ENCODE measurements around the gene SELENON.

The SELENON gene

DNA sequence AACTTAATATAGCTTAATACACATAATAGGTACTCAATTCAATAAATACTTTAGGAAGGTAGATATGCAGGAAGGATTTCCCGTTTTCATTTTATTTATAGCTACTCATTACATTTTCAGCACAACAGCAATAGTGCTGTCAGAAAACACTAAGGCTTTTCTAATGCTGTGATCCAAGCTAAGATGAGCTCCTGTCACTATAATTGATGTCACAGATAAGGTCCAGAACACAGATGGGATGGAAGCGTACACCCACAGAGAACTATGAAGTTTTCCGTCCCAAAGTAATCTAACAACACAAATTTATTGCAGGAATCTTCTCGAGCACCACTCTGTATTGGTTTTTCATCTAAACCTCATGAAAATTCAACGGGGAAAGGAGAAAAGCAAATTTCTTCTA lies 45.7 kb downstream of the SELENON start:
- WGBS, 2 experiments = 82 to 83% methylated on average over 5 of the region's 5 CpGs
- no peaks in the 10 kb centered on the region for H3K9me3 ChIP-seq (ENCODE audit: control insufficient read depth, low read length)
- no peak overlapping the region for H3K4me3 ChIP-seq (ENCODE audit: insufficient read depth, low read depth, low read length)
- no peaks in the 10 kb centered on the region for H3K4me1 ChIP-seq (ENCODE audit: control insufficient read depth, insufficient read depth, low read length)
- H3K27ac ChIP-seq (ENCODE audit: insufficient read depth, low read depth, low read length, poor library complexity, severe bottlenecking) = no peak overlapping the region
- no peaks in the 10 kb centered on the region for H3K27me3 ChIP-seq (ENCODE audit: control insufficient read depth, insufficient read depth, low read length, poor library complexity, severe bottlenecking)
- H3K36me3 ChIP-seq (ENCODE audit: control insufficient read depth, insufficient read depth, low read length) = no peaks in the 10 kb centered on the region

DNA sequence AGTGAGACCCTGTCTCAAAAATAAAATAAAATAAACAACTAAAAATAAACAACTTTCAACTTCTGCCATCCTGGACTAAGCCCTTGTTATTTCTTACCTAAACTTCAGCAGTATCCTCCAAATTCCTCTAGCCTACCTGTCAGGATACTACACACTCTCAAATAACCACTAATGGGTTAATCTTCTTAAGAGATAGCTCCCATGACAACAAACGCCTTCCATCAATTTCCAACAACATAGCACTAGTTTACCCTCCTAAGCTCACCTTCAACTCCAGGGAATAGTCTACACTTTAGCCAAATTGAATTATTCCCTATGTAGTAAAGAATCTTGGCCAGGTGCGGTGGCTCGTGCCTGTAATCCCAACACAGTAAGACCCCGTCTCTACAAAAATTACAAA lies 47.9 kb downstream of the SELENON start:
- Histone ChIP-seq H3K27ac (ENCODE audit: insufficient read depth, low read depth, low read length, poor library complexity, severe bottlenecking) (no peak overlapping the region), H3K9me3 (ENCODE audit: control insufficient read depth, low read length) (no peaks in the 10 kb centered on the region), H3K4me3 (ENCODE audit: insufficient read depth, low read depth, low read length) (no peak overlapping the region), H3K36me3 (ENCODE audit: control insufficient read depth, insufficient read depth, low read length) (no peaks in the 10 kb centered on the region), H3K4me1 (ENCODE audit: control insufficient read depth, insufficient read depth, low read length) (no peaks in the 10 kb centered on the region), H3K27me3 (ENCODE audit: control insufficient read depth, insufficient read depth, low read length, poor library complexity, severe bottlenecking) (no peaks in the 10 kb centered on the region)
- 76 to 89% methylated on average over 4 of the region's 4 CpGs for WGBS, 2 experiments

DNA sequence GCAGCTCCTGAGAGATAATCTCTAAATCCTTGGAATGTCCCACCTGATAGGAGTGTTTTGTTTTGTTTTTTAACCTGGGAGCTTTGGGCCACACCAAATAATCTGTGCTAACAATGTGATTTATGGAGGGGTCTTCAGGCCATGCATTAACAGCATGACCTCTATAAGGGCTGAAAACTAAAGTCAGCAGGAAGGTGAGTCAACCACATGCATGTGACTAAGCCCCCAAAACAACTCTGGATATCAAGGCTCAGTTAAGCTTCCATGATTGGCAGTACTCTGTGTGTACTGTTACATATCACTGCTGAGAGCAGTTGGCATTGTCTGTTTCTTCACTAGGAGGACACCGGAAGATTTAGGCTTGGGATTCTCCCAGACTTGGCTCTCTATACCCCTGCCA lies 48.5 kb downstream of the SELENON start:
- Histone ChIP-seq H3K4me3 (ENCODE audit: insufficient read depth, low read depth, low read length) (no peak overlapping the region), H3K27ac (ENCODE audit: insufficient read depth, low read depth, low read length, poor library complexity, severe bottlenecking) (no peak overlapping the region)

GRCh38 chr1:25854554-25854953 lies 54.6 kb downstream of the SELENON start:
- 94 to 98% methylated on average over 1 to 2 of the region's 2 CpGs for WGBS, 2 experiments
- Histone ChIP-seq H3K9me3 (ENCODE audit: control insufficient read depth, low read length) (no peaks in the 10 kb centered on the region), H3K4me1 (ENCODE audit: control insufficient read depth, insufficient read depth, low read length) (peaks cover 4% of the 10 kb centered on the region), H3K27me3 (ENCODE audit: control insufficient read depth, insufficient read depth, low read length, poor library complexity, severe bottlenecking) (no peaks in the 10 kb centered on the region), H3K27ac (ENCODE audit: insufficient read depth, low read depth, low read length, poor library complexity, severe bottlenecking) (no peak overlapping the region), H3K4me3 (ENCODE audit: insufficient read depth, low read depth, low read length) (no peak overlapping the region), H3K36me3 (ENCODE audit: control insufficient read depth, insufficient read depth, low read length) (no peaks in the 10 kb centered on the region)

More for the DNA sequence above, 48.5 kb downstream of the SELENON start:
- no peaks in the 10 kb centered on the region for H3K27me3 ChIP-seq (ENCODE audit: control insufficient read depth, insufficient read depth, low read length, poor library complexity, severe bottlenecking)
- no peaks in the 10 kb centered on the region for H3K4me1 ChIP-seq (ENCODE audit: control insufficient read depth, insufficient read depth, low read length)
- no peaks in the 10 kb centered on the region for H3K9me3 ChIP-seq (ENCODE audit: control insufficient read depth, low read length)
- H3K36me3 ChIP-seq (ENCODE audit: control insufficient read depth, insufficient read depth, low read length) = no peaks in the 10 kb centered on the region
- WGBS, 2 experiments = 28 to 38% methylated on average over 1 of the region's 1 CpG

DNA sequence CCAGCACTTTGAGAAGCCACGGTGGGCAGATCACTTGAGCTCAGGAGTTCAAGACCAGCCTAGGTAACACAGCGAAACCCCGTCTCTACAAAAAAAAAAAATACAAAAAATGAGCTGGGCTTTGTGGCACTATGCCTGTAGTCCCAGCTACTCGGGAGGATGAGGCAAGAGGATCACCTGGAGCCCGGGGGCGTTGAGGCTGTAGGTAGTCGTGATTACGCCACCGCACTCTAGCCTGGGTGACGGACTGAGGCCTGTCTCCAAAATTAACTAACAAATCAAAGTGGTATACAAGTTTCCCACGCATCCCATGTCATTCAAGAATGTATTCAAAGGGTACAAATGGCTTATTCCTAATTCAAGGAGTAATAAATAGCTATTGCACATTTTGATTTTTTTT lies 56.9 kb downstream of the SELENON start:
- Histone ChIP-seq H3K4me1 (ENCODE audit: control insufficient read depth, insufficient read depth, low read length) (peaks cover 7% of the 10 kb centered on the region), H3K27ac (ENCODE audit: insufficient read depth, low read depth, low read length, poor library complexity, severe bottlenecking) (no peak overlapping the region), H3K4me3 (ENCODE audit: insufficient read depth, low read depth, low read length) (no peak overlapping the region), H3K27me3 (ENCODE audit: control insufficient read depth, insufficient read depth, low read length, poor library complexity, severe bottlenecking) (no peaks in the 10 kb centered on the region), H3K9me3 (ENCODE audit: control insufficient read depth, low read length) (no peaks in the 10 kb centered on the region), H3K36me3 (ENCODE audit: control insufficient read depth, insufficient read depth, low read length) (no peaks in the 10 kb centered on the region)
- 88 to 91% methylated on average over 11 of the region's 11 CpGs for WGBS, 2 experiments

DNA sequence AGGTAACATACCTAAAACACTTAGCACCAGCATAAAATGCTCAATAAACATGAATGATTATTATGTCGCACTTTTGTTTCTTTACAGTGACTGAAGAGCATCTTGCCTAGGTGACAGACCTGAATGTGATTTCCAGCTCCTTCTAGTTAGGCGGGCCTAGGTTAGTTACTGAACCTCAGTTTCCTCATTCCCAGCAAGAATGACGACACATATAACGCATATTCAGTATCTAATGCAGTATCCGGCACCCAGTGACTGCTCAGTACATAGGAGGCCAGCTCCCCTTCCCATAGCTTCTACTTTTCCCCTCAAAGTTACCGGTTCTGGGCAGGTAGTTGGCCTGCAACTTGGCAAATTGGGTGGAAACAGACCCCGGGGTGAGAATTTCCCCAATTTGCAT lies 58.5 kb downstream of the SELENON start:
- Histone ChIP-seq H3K4me3 (ENCODE audit: insufficient read depth, low read depth, low read length) (peak overlapping the region; percentile 61), H3K4me1 (ENCODE audit: control insufficient read depth, insufficient read depth, low read length) (peaks cover 7% of the 10 kb centered on the region), H3K27me3 (ENCODE audit: control insufficient read depth, insufficient read depth, low read length, poor library complexity, severe bottlenecking) (no peaks in the 10 kb centered on the region), H3K27ac (ENCODE audit: insufficient read depth, low read depth, low read length, poor library complexity, severe bottlenecking) (no peak overlapping the region), H3K9me3 (ENCODE audit: control insufficient read depth, low read length) (no peaks in the 10 kb centered on the region), H3K36me3 (ENCODE audit: control insufficient read depth, insufficient read depth, low read length) (no peaks in the 10 kb centered on the region)
- 36 to 37% methylated on average over 7 of the region's 7 CpGs for WGBS, 2 experiments

- H3K9me3 ChIP-seq (ENCODE audit: control insufficient read depth, low read length) = no peaks in the 10 kb centered on the region
- H3K4me3 ChIP-seq (ENCODE audit: insufficient read depth, low read depth, low read length) = peak within 1 kb of the TSS; percentile 61
- 1% methylated on average over 77 of the region's 77 CpGs for WGBS, 2 experiments
- no peaks in the 10 kb centered on the region for H3K36me3 ChIP-seq (ENCODE audit: control insufficient read depth, insufficient read depth, low read length)
- no peaks in the 10 kb centered on the region for H3K27me3 ChIP-seq (ENCODE audit: control insufficient read depth, insufficient read depth, low read length, poor library complexity, severe bottlenecking)
- H3K27ac ChIP-seq (ENCODE audit: insufficient read depth, low read depth, low read length, poor library complexity, severe bottlenecking) = no peak within 1 kb of the TSS
- H3K4me1 ChIP-seq (ENCODE audit: control insufficient read depth, insufficient read depth, low read length) = peaks cover 7% of the 10 kb centered on the region
Measured at GRCh38 chr1:25858906-25859789, 59.2 kb downstream of the SELENON start, which contains the start of gene AUNIP. AUNIP (minus strand) TSS chr1:25859457; CDS start chr1:25859357, 100 bp downstream.

GRCh38 chr1:25861316-25862286 lies 61.6 kb downstream of the SELENON start:
- 83 to 85% methylated on average over 16 of the region's 16 CpGs for WGBS, 2 experiments
- Histone ChIP-seq H3K4me3 (ENCODE audit: insufficient read depth, low read depth, low read length) (no peak overlapping the region), H3K36me3 (ENCODE audit: control insufficient read depth, insufficient read depth, low read length) (no peaks in the 10 kb centered on the region), H3K4me1 (ENCODE audit: control insufficient read depth, insufficient read depth, low read length) (peaks cover 7% of the 10 kb centered on the region), H3K9me3 (ENCODE audit: control insufficient read depth, low read length) (no peaks in the 10 kb centered on the region), H3K27ac (ENCODE audit: insufficient read depth, low read depth, low read length, poor library complexity, severe bottlenecking) (no peak overlapping the region), H3K27me3 (ENCODE audit: control insufficient read depth, insufficient read depth, low read length, poor library complexity, severe bottlenecking) (no peaks in the 10 kb centered on the region)

- WGBS, 2 experiments = 94% methylated on average over 20 of the region's 20 CpGs
- Histone ChIP-seq H3K4me3 (ENCODE audit: insufficient read depth, low read depth, low read length) (no peak overlapping the region), H3K27ac (ENCODE audit: insufficient read depth, low read depth, low read length, poor library complexity, severe bottlenecking) (no peak overlapping the region), H3K27me3 (ENCODE audit: control insufficient read depth, insufficient read depth, low read length, poor library complexity, severe bottlenecking) (no peaks in the 10 kb centered on the region), H3K36me3 (ENCODE audit: control insufficient read depth, insufficient read depth, low read length) (no peaks in the 10 kb centered on the region), H3K4me1 (ENCODE audit: control insufficient read depth, insufficient read depth, low read length) (peaks cover 7% of the 10 kb centered on the region), H3K9me3 (ENCODE audit: control insufficient read depth, low read length) (no peaks in the 10 kb centered on the region)
Measured at GRCh38 chr1:25862785-25863485, 62.9 kb downstream of the SELENON start.
